Measurements from ENCODE around the gene ANKRD63.

Gene ANKRD63

DNA sequence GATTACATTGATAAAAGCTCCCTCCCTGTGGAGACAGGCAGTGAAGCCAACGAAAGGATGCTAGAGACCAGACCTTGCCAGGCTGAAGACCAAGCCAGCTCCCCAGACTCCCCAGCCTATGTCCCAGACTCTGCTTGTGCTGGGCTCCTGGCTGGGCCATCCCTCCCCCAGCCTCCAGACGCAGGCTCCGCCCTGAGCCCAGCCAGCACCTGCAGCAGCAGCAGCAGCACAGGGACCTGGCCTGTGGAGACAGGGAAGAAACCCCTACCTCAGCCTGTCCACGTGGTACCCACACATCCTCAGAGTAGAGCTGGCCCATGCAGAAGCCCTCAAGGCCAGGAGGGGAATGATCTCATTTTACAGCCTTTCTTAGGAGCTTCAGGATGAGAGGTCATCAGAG, 13.3 kb downstream of the ANKRD63 start:
- TF ChIP-seq EZH2 (IDR thresholded peaks at IDR 0.05; ENCODE audit: borderline replicate concordance, low read depth, low read length, severe bottlenecking), result no peak
- no peak for TF ChIP-seq CTCF (IDR thresholded peaks at IDR 0.05; ENCODE audit: borderline replicate concordance, extremely low read depth, low read length, poor library complexity, severe bottlenecking)
- no peaks in the 10 kb centered on the region; the same call in 1 of the 2 replicates for H4K20me1 ChIP-seq (ENCODE audit: insufficient read depth, low read length)
- H3K4me2 ChIP-seq (ENCODE audit: insufficient read depth, low read length), result no peak overlapping the region
- no peak overlapping the region for H2AFZ ChIP-seq (ENCODE audit: low read depth, low read length)
- no peak overlapping the region for H3K27ac ChIP-seq (ENCODE audit: low read length)
- no peaks in the 10 kb centered on the region for H3K4me1 ChIP-seq (ENCODE audit: insufficient read depth, low read length)
- H3K36me3 ChIP-seq (ENCODE audit: insufficient read depth, low read length), result no peaks in the 10 kb centered on the region
- no peak overlapping the region for H3K4me3 ChIP-seq (ENCODE audit: low read depth in 1 of 2, low read length in 2 of 2)
- DNase-seq (no peak), ATAC-seq (ENCODE audit: insufficient read depth, low read depth) (no peak)
- no peaks in the 10 kb centered on the region for H3K9me3 ChIP-seq (ENCODE audit: insufficient read depth, low read length, severe bottlenecking)
- H3K27me3 ChIP-seq (ENCODE audit: insufficient read depth, low read length, poor library complexity), result no peaks in the 10 kb centered on the region
- no peaks in the 10 kb centered on the region for H3K79me2 ChIP-seq (ENCODE audit: insufficient read depth, low read length)
- no peak overlapping the region for H3K9ac ChIP-seq (ENCODE audit: low read depth, low read length)

DNA sequence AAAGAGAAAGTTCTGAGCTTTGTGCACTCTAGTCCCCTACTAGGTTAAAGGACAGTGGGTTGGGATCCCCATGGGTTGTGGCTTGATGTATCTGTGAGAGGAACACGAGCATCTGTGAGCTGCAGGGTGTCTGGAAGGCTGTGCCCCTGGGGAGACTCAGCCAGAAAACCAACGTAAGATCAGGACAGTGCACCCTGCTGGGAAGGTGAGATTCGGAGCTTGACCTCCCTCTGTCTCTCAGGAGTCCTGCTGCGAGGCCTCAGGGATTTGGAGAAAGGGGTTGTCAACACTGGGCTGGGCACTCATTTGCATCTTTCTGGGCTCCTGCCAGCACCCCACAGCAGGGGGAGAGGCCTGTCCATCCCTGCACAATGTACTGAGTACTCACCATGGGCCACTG, 15.2 kb downstream of the ANKRD63 start:
- Histone ChIP-seq H3K27me3 (ENCODE audit: insufficient read depth, low read length, poor library complexity) (no peaks in the 10 kb centered on the region), H3K9me3 (ENCODE audit: insufficient read depth, low read length, severe bottlenecking) (no peaks in the 10 kb centered on the region), H2AFZ (ENCODE audit: low read depth, low read length) (no peak overlapping the region), H3K79me2 (ENCODE audit: insufficient read depth, low read length) (no peaks in the 10 kb centered on the region), H3K9ac (ENCODE audit: low read depth, low read length) (no peak overlapping the region), H4K20me1 (ENCODE audit: insufficient read depth, low read length) (no peaks in the 10 kb centered on the region; the same call in 1 of the 2 replicates), H3K4me2 (ENCODE audit: insufficient read depth, low read length) (no peak overlapping the region), H3K27ac (ENCODE audit: low read length) (no peak overlapping the region), H3K4me1 (ENCODE audit: insufficient read depth, low read length) (no peaks in the 10 kb centered on the region), H3K36me3 (ENCODE audit: insufficient read depth, low read length) (no peaks in the 10 kb centered on the region), H3K4me3 (ENCODE audit: low read depth in 1 of 2, low read length in 2 of 2) (no peak overlapping the region)
- TF ChIP-seq EZH2 (IDR thresholded peaks at IDR 0.05; ENCODE audit: borderline replicate concordance, low read depth, low read length, severe bottlenecking) (no peak), CTCF (IDR thresholded peaks at IDR 0.05; ENCODE audit: borderline replicate concordance, extremely low read depth, low read length, poor library complexity, severe bottlenecking) (no peak)
- ATAC-seq (ENCODE audit: insufficient read depth, low read depth) (no peak), DNase-seq (no peak)

DNA sequence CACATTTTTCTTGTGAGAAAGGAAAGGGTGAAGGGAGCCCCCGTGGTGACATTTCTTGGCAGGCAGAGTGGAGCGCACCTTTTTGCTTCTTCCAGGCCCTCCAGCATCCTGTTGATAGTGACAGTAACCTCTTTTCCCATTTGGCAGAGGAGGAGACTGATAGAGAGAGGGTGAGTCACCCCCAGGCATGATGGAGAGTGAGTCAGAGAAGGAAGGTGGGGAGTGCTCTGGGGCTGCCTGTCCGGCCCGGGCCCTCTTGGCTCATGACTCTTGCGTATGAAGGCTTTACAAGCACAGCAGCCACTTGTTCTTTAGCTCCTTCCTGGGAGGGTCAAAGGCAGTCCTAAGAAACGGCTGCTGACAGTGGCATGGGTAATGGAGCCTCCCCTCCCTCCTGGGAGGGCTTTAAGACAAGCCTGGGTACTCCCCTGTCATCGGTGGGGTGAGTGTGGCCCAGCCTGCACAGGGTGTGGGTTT, 16.0 kb downstream of the ANKRD63 start:
- H2AFZ ChIP-seq (ENCODE audit: low read depth, low read length), result no peak overlapping the region
- H4K20me1 ChIP-seq (ENCODE audit: insufficient read depth, low read length), result no peaks in the 10 kb centered on the region; the same call in 1 of the 2 replicates
- DNase-seq (no peak), ATAC-seq (ENCODE audit: insufficient read depth, low read depth) (no peak)
- TF ChIP-seq CTCF (IDR thresholded peaks at IDR 0.05; ENCODE audit: borderline replicate concordance, extremely low read depth, low read length, poor library complexity, severe bottlenecking) (no peak), EZH2 (IDR thresholded peaks at IDR 0.05; ENCODE audit: borderline replicate concordance, low read depth, low read length, severe bottlenecking) (no peak)
- H3K27ac ChIP-seq (ENCODE audit: low read length), result no peak overlapping the region
- no peak overlapping the region for H3K4me3 ChIP-seq (ENCODE audit: low read depth in 1 of 2, low read length in 2 of 2)
- H3K79me2 ChIP-seq (ENCODE audit: insufficient read depth, low read length), result no peaks in the 10 kb centered on the region
- no peak overlapping the region for H3K9ac ChIP-seq (ENCODE audit: low read depth, low read length)
- H3K9me3 ChIP-seq (ENCODE audit: insufficient read depth, low read length, severe bottlenecking), result no peaks in the 10 kb centered on the region
- no peaks in the 10 kb centered on the region for H3K4me1 ChIP-seq (ENCODE audit: insufficient read depth, low read length)
- H3K36me3 ChIP-seq (ENCODE audit: insufficient read depth, low read length), result no peaks in the 10 kb centered on the region
- no peaks in the 10 kb centered on the region for H3K27me3 ChIP-seq (ENCODE audit: insufficient read depth, low read length, poor library complexity)
- no peak overlapping the region for H3K4me2 ChIP-seq (ENCODE audit: insufficient read depth, low read length)

- Histone ChIP-seq H3K9me3 (ENCODE audit: insufficient read depth, low read length, severe bottlenecking) (no peaks in the 10 kb centered on the region), H3K27ac (ENCODE audit: low read length) (no peak overlapping the region)
- no peak for ATAC-seq (ENCODE audit: insufficient read depth, low read depth)
Measured at GRCh38 chr15:40265875-40266274, 17.0 kb downstream of the ANKRD63 start.

More at GRCh38 chr15:40265875-40266274, 17.0 kb downstream of the ANKRD63 start:
- Histone ChIP-seq H3K79me2 (ENCODE audit: insufficient read depth, low read length) (no peaks in the 10 kb centered on the region), H3K4me2 (ENCODE audit: insufficient read depth, low read length) (no peak overlapping the region), H2AFZ (ENCODE audit: low read depth, low read length) (no peak overlapping the region), H3K36me3 (ENCODE audit: insufficient read depth, low read length) (no peaks in the 10 kb centered on the region), H3K4me1 (ENCODE audit: insufficient read depth, low read length) (no peaks in the 10 kb centered on the region), H3K27me3 (ENCODE audit: insufficient read depth, low read length, poor library complexity) (no peaks in the 10 kb centered on the region), H3K4me3 (ENCODE audit: low read depth in 1 of 2, low read length in 2 of 2) (no peak overlapping the region), H4K20me1 (ENCODE audit: insufficient read depth, low read length) (no peaks in the 10 kb centered on the region; the same call in 1 of the 2 replicates), H3K9ac (ENCODE audit: low read depth, low read length) (no peak overlapping the region)
- no peak for DNase-seq
- TF ChIP-seq CTCF (IDR thresholded peaks at IDR 0.05; ENCODE audit: borderline replicate concordance, extremely low read depth, low read length, poor library complexity, severe bottlenecking), result no peak
- no peak for TF ChIP-seq EZH2 (IDR thresholded peaks at IDR 0.05; ENCODE audit: borderline replicate concordance, low read depth, low read length, severe bottlenecking)
